SK-N-SH treated with all-trans-retinoic acid at 6 μM for 48 hours (cell line): Measurements from ENCODE around the gene TRIM49D2.

Experiments
- BACH2 ChIP-seq: fragments of 250-450 bp; sonication (Bioruptor Pico); IDR thresholded peaks from 2 replicates; pipeline ENCODE4 v1.9.0; 2021; ENCODE audit warnings: mild to moderate bottlenecking, borderline replicate concordance
- CREB5 ChIP-seq: fragments of 250-450 bp; sonication (Bioruptor Pico); IDR thresholded peaks from 2 replicates; pipeline ENCODE4 v1.5.1; 2020; ENCODE audit warnings: low read depth, mild to moderate bottlenecking, moderate library complexity
- CSDC2 ChIP-seq: fragments of 250-450 bp; sonication (Bioruptor Pico); IDR thresholded peaks from 2 replicates; pipeline ENCODE4 v1.5.0; 2020; ENCODE audit warnings: mild to moderate bottlenecking, moderate library complexity
- CSRNP3 ChIP-seq: fragments of 250-450 bp; sonication (Bioruptor Pico); IDR thresholded peaks from 2 replicates; pipeline ENCODE4 v1.5.1; 2021; ENCODE audit warnings: mild to moderate bottlenecking, moderate library complexity
- ESRRG ChIP-seq: fragments of 250-450 bp; sonication (Bioruptor Pico); IDR thresholded peaks from 2 replicates; pipeline ENCODE4 v1.6.1; 2021; ENCODE audit warnings: mild to moderate bottlenecking
- ISL1 ChIP-seq: fragments of 250-450 bp; sonication (Bioruptor Pico); IDR thresholded peaks from 2 replicates; pipeline ENCODE4 v2.1.2; 2022; ENCODE audit warnings: mild to moderate bottlenecking, moderate library complexity
- OSR1 ChIP-seq: fragments of 250-450 bp; sonication (Bioruptor Pico); IDR thresholded peaks from 2 replicates; pipeline ENCODE4 v1.8.0; 2022; ENCODE audit warnings: moderate library complexity, mild to moderate bottlenecking, inconsistent platforms
- PPARA ChIP-seq: fragments of 250-450 bp; sonication (Bioruptor Pico); IDR thresholded peaks from 2 replicates; pipeline ENCODE4 v1.5.0; 2020; ENCODE audit warnings: mild to moderate bottlenecking, borderline replicate concordance
- RARB ChIP-seq: fragments of 250-450 bp; sonication (Bioruptor Pico); IDR thresholded peaks from 2 replicates; pipeline ENCODE4 v1.8.0; 2021; ENCODE audit warnings: mild to moderate bottlenecking, moderate library complexity
- SNAI2 ChIP-seq: fragments of 250-450 bp; sonication (Bioruptor Pico); IDR thresholded peaks from 2 replicates; pipeline ENCODE4 v1.5.0; 2020; ENCODE audit warnings: mild to moderate bottlenecking, moderate library complexity
- ZFP30 ChIP-seq: fragments of 450-650 bp; formaldehyde crosslinking; IDR thresholded peaks from 2 replicates; pipeline ENCODE4 v1.5.0; 2022; ENCODE audit warnings: mild to moderate bottlenecking, moderate library complexity
- ZNF70 ChIP-seq: fragments of 450-650 bp; formaldehyde crosslinking; IDR thresholded peaks from 2 replicates; pipeline ENCODE4 v1.5.0; 2020; ENCODE audit warnings: mild to moderate bottlenecking, moderate library complexity
- TF ChIP-seq, protein P1 (sequence below): fragments of 250-450 bp; sonication (Bioruptor Pico); IDR thresholded peaks from 2 replicates; pipeline ENCODE4 v1.5.0; 2020; ENCODE audit warnings: mild to moderate bottlenecking, moderate library complexity
- TF ChIP-seq, protein P2 (sequence below): fragments of 250-450 bp; sonication (Bioruptor Pico); IDR thresholded peaks from 2 replicates; pipeline ENCODE4 v1.8.0; 2020; ENCODE audit warnings: mild to moderate bottlenecking, moderate library complexity, borderline replicate concordance

GRCh38 chr11:89922195-89922660, 1.6 kb upstream of the TRIM49D2 start, which contains the start of gene TRIM49D1:
- TF ChIP-seq BACH2 (CRISPR knock-in tag) = no peak
- no peak for TF ChIP-seq CSDC2 (CRISPR knock-in tag)
- TF ChIP-seq SNAI2 (CRISPR knock-in tag) = no peak
- no peak for TF ChIP-seq ZNF70 (CRISPR knock-in tag)
- TF ChIP-seq ZFP30 = no peak
- no peak for TF ChIP-seq PPARA (CRISPR knock-in tag)
- no peak for TF ChIP-seq RARB (CRISPR knock-in tag)
- TF ChIP-seq, protein P1, sequence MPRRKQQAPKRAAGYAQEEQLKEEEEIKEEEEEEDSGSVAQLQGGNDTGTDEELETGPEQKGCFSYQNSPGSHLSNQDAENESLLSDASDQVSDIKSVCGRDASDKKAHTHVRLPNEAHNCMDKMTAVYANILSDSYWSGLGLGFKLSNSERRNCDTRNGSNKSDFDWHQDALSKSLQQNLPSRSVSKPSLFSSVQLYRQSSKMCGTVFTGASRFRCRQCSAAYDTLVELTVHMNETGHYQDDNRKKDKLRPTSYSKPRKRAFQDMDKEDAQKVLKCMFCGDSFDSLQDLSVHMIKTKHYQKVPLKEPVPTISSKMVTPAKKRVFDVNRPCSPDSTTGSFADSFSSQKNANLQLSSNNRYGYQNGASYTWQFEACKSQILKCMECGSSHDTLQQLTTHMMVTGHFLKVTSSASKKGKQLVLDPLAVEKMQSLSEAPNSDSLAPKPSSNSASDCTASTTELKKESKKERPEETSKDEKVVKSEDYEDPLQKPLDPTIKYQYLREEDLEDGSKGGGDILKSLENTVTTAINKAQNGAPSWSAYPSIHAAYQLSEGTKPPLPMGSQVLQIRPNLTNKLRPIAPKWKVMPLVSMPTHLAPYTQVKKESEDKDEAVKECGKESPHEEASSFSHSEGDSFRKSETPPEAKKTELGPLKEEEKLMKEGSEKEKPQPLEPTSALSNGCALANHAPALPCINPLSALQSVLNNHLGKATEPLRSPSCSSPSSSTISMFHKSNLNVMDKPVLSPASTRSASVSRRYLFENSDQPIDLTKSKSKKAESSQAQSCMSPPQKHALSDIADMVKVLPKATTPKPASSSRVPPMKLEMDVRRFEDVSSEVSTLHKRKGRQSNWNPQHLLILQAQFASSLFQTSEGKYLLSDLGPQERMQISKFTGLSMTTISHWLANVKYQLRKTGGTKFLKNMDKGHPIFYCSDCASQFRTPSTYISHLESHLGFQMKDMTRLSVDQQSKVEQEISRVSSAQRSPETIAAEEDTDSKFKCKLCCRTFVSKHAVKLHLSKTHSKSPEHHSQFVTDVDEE = no peak
- TF ChIP-seq CREB5 (CRISPR knock-in tag) = no peak
- TF ChIP-seq, protein P2, sequence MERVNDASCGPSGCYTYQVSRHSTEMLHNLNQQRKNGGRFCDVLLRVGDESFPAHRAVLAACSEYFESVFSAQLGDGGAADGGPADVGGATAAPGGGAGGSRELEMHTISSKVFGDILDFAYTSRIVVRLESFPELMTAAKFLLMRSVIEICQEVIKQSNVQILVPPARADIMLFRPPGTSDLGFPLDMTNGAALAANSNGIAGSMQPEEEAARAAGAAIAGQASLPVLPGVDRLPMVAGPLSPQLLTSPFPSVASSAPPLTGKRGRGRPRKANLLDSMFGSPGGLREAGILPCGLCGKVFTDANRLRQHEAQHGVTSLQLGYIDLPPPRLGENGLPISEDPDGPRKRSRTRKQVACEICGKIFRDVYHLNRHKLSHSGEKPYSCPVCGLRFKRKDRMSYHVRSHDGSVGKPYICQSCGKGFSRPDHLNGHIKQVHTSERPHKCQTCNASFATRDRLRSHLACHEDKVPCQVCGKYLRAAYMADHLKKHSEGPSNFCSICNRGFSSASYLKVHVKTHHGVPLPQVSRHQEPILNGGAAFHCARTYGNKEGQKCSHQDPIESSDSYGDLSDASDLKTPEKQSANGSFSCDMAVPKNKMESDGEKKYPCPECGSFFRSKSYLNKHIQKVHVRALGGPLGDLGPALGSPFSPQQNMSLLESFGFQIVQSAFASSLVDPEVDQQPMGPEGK = no peak
- TF ChIP-seq ESRRG (CRISPR knock-in tag) = no peak
- no peak for TF ChIP-seq OSR1 (CRISPR knock-in tag)
- TF ChIP-seq ISL1 (CRISPR knock-in tag) = no peak
- TF ChIP-seq CSRNP3 (CRISPR knock-in tag) = no peak
